Measurements from ENCODE around the gene NHS. TPM values are rescaled to one million over a fixed set of nuclear protein-coding genes. Genes with fewer than 3 reads are reported as not detected.

Gene NHS
- total RNA-seq, 1 donor from 2014 or later = 6.6 TPM

- Mint-ChIP-seq H3K36me3 (ENCODE audit: low read depth, unreplicated experiment) (no peaks in the 10 kb centered on the region), H3K27ac (ENCODE audit: unreplicated experiment) (no peak overlapping the region), H3K9me3 (ENCODE audit: unreplicated experiment) (peaks cover 3% of the 10 kb centered on the region), H3K4me1 (ENCODE audit: low read depth, unreplicated experiment) (peaks cover 13% of the 10 kb centered on the region), H3K4me3 (ENCODE audit: unreplicated experiment) (peak overlapping the region; percentile 91), H3K27me3 (ENCODE audit: low read depth, unreplicated experiment) (no peaks in the 10 kb centered on the region)
- peak overlapping the region; percentile 75 for H3K4me3 ChIP-seq (ENCODE audit: insufficient read depth, low read depth, low read length)
- no peaks in the 10 kb centered on the region for H3K36me3 ChIP-seq (ENCODE audit: insufficient read depth, low read length)
- peak overlapping the region; percentile 45 for H2AFZ ChIP-seq (ENCODE audit: low read depth, low read length)
- no peaks in the 10 kb centered on the region for H3K27me3 ChIP-seq (ENCODE audit: insufficient read depth, low read length)
- peaks cover 14% of the 10 kb centered on the region for H4K20me1 ChIP-seq (ENCODE audit: insufficient read depth, low read length)
- no peaks in the 10 kb centered on the region for H3K9me3 ChIP-seq (ENCODE audit: insufficient read depth, low read depth, low read length)
- H3K79me2 ChIP-seq (ENCODE audit: insufficient read depth, low read length) = peaks cover 44% of the 10 kb centered on the region
- TF ChIP-seq EZH2 (IDR thresholded peaks at IDR 0.05; ENCODE audit: insufficient read depth, low read length) = no peak
- H3K4me1 ChIP-seq (ENCODE audit: insufficient read depth, low read length) = peaks cover 12% of the 10 kb centered on the region
- no peak for DNase-seq (ENCODE audit: low read depth)
- H3K4me2 ChIP-seq (ENCODE audit: low read length) = peak overlapping the region; percentile 93
- peak overlapping the region; percentile 80 for H3K9ac ChIP-seq (ENCODE audit: low read length)
- H3K27ac ChIP-seq (ENCODE audit: low read depth, low read length) = peak overlapping the region; percentile 33
- FAIRE-seq = no peak
These were observed 834 bp downstream of the NHS start for GRCh38 chrX:17375637-17376430.

DNA sequence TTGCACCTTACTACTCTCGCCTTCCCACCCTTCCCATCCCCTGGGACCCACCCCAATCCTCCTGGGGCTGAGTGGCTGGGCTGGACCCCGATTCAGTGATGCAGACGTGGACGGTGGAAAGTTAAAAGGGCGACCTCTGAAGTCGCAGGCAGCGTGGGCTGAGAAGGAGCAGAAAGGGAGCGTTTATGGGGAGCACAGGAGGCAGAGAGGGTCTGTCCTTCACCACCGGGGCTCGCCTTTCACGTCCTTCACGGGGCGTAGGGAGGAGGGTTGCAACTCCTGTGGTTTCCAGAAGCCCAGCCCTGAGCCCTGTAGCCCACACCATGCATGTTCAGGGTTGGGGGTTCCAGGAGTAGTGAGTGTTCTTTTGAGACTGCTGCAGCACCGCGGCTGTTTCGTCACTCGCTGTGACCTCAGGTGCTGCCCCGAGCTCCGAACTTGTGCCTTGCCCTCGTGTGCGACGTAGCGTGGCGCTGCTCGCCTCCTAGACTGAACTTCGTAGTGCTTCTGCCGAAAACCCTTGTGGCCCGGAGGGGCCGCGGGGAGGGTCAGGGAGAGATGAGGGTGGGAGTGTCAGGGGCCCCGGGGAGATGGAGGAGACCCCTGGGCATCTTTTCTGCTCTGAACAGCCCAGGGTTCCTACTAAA is 1.6 kb downstream of the NHS start:
- H3K4me1 Mint-ChIP-seq (ENCODE audit: low read depth, unreplicated experiment) = peaks cover 14% of the 10 kb centered on the region
- Histone ChIP-seq H3K79me2 (ENCODE audit: insufficient read depth, low read length) (peaks cover 48% of the 10 kb centered on the region), H3K4me1 (ENCODE audit: insufficient read depth, low read length) (peaks cover 12% of the 10 kb centered on the region), H3K9ac (ENCODE audit: low read length) (peak overlapping the region; percentile 80), H4K20me1 (ENCODE audit: insufficient read depth, low read length) (peaks cover 14% of the 10 kb centered on the region), H3K27me3 (ENCODE audit: insufficient read depth, low read length) (no peaks in the 10 kb centered on the region), H3K4me2 (ENCODE audit: low read length) (peak overlapping the region; percentile 93), H3K4me3 (ENCODE audit: insufficient read depth, low read depth, low read length) (peak overlapping the region; percentile 75), H3K36me3 (ENCODE audit: insufficient read depth, low read length) (no peaks in the 10 kb centered on the region), H3K9me3 (ENCODE audit: insufficient read depth, low read depth, low read length) (no peaks in the 10 kb centered on the region), H3K27ac (ENCODE audit: low read depth, low read length) (peak overlapping the region; percentile 38), H2AFZ (ENCODE audit: low read depth, low read length) (peak overlapping the region; percentile 34)
- peaks cover 4% of the 10 kb centered on the region for H3K9me3 Mint-ChIP-seq (ENCODE audit: unreplicated experiment)
- FAIRE-seq (peak; percentile 55), DNase-seq (ENCODE audit: low read depth) (no peak)
- no peaks in the 10 kb centered on the region for H3K36me3 Mint-ChIP-seq (ENCODE audit: low read depth, unreplicated experiment)
- H3K4me3 Mint-ChIP-seq (ENCODE audit: unreplicated experiment) = peak overlapping the region; percentile 91
- no peaks in the 10 kb centered on the region for H3K27me3 Mint-ChIP-seq (ENCODE audit: low read depth, unreplicated experiment)
- TF ChIP-seq EZH2 (IDR thresholded peaks at IDR 0.05; ENCODE audit: insufficient read depth, low read length) (no peak), CTCF (IDR thresholded peaks at IDR 0.05; ENCODE audit: insufficient read depth, low read depth, low read length) (no peak)
- H3K27ac Mint-ChIP-seq (ENCODE audit: unreplicated experiment) = no peak overlapping the region

- H2AFZ ChIP-seq (ENCODE audit: low read depth, low read length) = peak overlapping the region; percentile 26
- DNase-seq (ENCODE audit: low read depth) (peak; percentile 58), FAIRE-seq (no peak)
- peaks cover 54% of the 10 kb centered on the region for H3K79me2 ChIP-seq (ENCODE audit: insufficient read depth, low read length)
- H3K27ac ChIP-seq (ENCODE audit: low read depth, low read length) = peak overlapping the region; percentile 38
- Mint-ChIP-seq H3K36me3 (ENCODE audit: low read depth, unreplicated experiment) (peaks cover 4% of the 10 kb centered on the region), H3K9me3 (ENCODE audit: unreplicated experiment) (peaks cover 5% of the 10 kb centered on the region), H3K27me3 (ENCODE audit: low read depth, unreplicated experiment) (no peaks in the 10 kb centered on the region), H3K27ac (ENCODE audit: unreplicated experiment) (peak overlapping the region; percentile 69), H3K4me1 (ENCODE audit: low read depth, unreplicated experiment) (peaks cover 14% of the 10 kb centered on the region), H3K4me3 (ENCODE audit: unreplicated experiment) (peak overlapping the region; percentile 91)
- peaks cover 12% of the 10 kb centered on the region for H3K4me1 ChIP-seq (ENCODE audit: insufficient read depth, low read length)
- H3K36me3 ChIP-seq (ENCODE audit: insufficient read depth, low read length) = no peaks in the 10 kb centered on the region
- H3K4me3 ChIP-seq (ENCODE audit: insufficient read depth, low read depth, low read length) = peak overlapping the region; percentile 75
- H3K9ac ChIP-seq (ENCODE audit: low read length) = peak overlapping the region; percentile 80
- H3K27me3 ChIP-seq (ENCODE audit: insufficient read depth, low read length) = no peaks in the 10 kb centered on the region
- H3K4me2 ChIP-seq (ENCODE audit: low read length) = peak overlapping the region; percentile 93
- peaks cover 14% of the 10 kb centered on the region for H4K20me1 ChIP-seq (ENCODE audit: insufficient read depth, low read length)
- no peaks in the 10 kb centered on the region for H3K9me3 ChIP-seq (ENCODE audit: insufficient read depth, low read depth, low read length)
- TF ChIP-seq EZH2 (IDR thresholded peaks at IDR 0.05; ENCODE audit: insufficient read depth, low read length) (no peak), CTCF (IDR thresholded peaks at IDR 0.05; ENCODE audit: insufficient read depth, low read depth, low read length) (no peak)
These were observed 2.2 kb downstream of the NHS start for GRCh38 chrX:17377091-17377717.
